WTC11 (cell line): ENCODE results near the gene ZNF488. TPM values are rescaled to one million over a fixed set of nuclear protein-coding genes. Genes with fewer than 3 reads are reported as not detected.
A peak's percentile ranks its signal among the peaks of the same experiment; 100 is the strongest.

ENCODE experiments used
- ATAC-seq: fragments of 200-7000 bp; cut with Tn5 transposase; 2 replicates; pipeline ENCODE4 v1.10.0; 2021; ENCODE audit warnings: mild to moderate bottlenecking, moderate library complexity
- CTCF ChIA-PET: fragments of 300-600 bp; sonication (Branson Sonifier 250); formaldehyde crosslinking; loops from one replicate; lab custom pipeline; 2021; ENCODE audit warnings: antibody characterized with exemption; lab: Charles Lee
- POLR2A ChIA-PET: fragments of 350-600 bp; sonication (Branson Sonifier 250); formaldehyde crosslinking; loops from one replicate; lab custom pipeline; 2021; ENCODE audit warnings: antibody characterized with exemption; lab: Charles Lee
- DNase-seq: peaks from one replicate; pipeline ENCODE4 v3.0.0; 2021; ENCODE audit warnings: low spot score
- H3K27ac Mint-ChIP-seq: 2 replicates; pipeline ENCODE4 v1.8.0; 2021; ENCODE audit warnings: mixed read lengths
- H3K27me3 Mint-ChIP-seq: 2 replicates; pipeline ENCODE4 v1.8.0; 2021; ENCODE audit warnings: low read depth, mild to moderate bottlenecking, moderate library complexity, mixed read lengths
- H3K36me3 Mint-ChIP-seq: 2 replicates; pipeline ENCODE4 v1.8.0; 2021; ENCODE audit warnings: mixed read lengths
- H3K4me1 Mint-ChIP-seq: 2 replicates; pipeline ENCODE4 v1.8.0; 2022; ENCODE audit warnings: mixed read lengths
- H3K4me3 Mint-ChIP-seq: 2 replicates; pipeline ENCODE4 v1.8.0; 2021; ENCODE audit warnings: mild to moderate bottlenecking, moderate library complexity, mixed read lengths
- H3K9me3 Mint-ChIP-seq: 2 replicates; pipeline ENCODE4 v1.8.0; 2021; ENCODE audit warnings: mixed read lengths
- ARID4B ChIP-seq: sonication (generic); formaldehyde crosslinking; IDR thresholded peaks from 2 replicates; pipeline ENCODE4 v1.8.0; 2023; ENCODE audit warnings: missing genetic modification reagents, mild to moderate bottlenecking, borderline replicate concordance
- ATF1 ChIP-seq: sonication (generic); formaldehyde crosslinking; IDR thresholded peaks from 2 replicates; pipeline ENCODE4 v1.8.1; 2023; ENCODE audit warnings: mild to moderate bottlenecking, moderate library complexity, missing genetic modification reagents
- E2F1 ChIP-seq: sonication (generic); formaldehyde crosslinking; IDR thresholded peaks from 2 replicates; pipeline ENCODE4 v1.8.0; 2022; ENCODE audit warnings: mild to moderate bottlenecking, missing genetic modification reagents
- HMGXB4 ChIP-seq: sonication (generic); formaldehyde crosslinking; IDR thresholded peaks from 2 replicates; pipeline ENCODE4 v1.8.1; 2023; ENCODE audit warnings: mild to moderate bottlenecking, moderate library complexity, missing genetic modification reagents
- KAT7 ChIP-seq: sonication (generic); formaldehyde crosslinking; IDR thresholded peaks from 2 replicates; pipeline ENCODE4 v1.8.1; 2023; ENCODE audit warnings: missing genetic modification reagents, mild to moderate bottlenecking, borderline replicate concordance
- MYBL2 ChIP-seq: sonication (generic); formaldehyde crosslinking; IDR thresholded peaks from 2 replicates; pipeline ENCODE4 v1.8.1; 2023; ENCODE audit warnings: mild to moderate bottlenecking, moderate library complexity, missing genetic modification reagents
- NFATC4 ChIP-seq: fragments of 250-450 bp; sonication (Bioruptor Pico); IDR thresholded peaks from 2 replicates; pipeline ENCODE4 v1.9.0; 2021; ENCODE audit warnings: mild to moderate bottlenecking
- NFE2L1 ChIP-seq: sonication (generic); formaldehyde crosslinking; IDR thresholded peaks from 2 replicates; pipeline ENCODE4 v1.8.1; 2023; ENCODE audit warnings: missing genetic modification reagents
- NFYB ChIP-seq: sonication (generic); formaldehyde crosslinking; conservative IDR thresholded peaks from 2 replicates; pipeline ENCODE4 v1.8.0; 2022; ENCODE audit warnings: low read depth, missing genetic modification reagents
- RELA ChIP-seq: sonication (generic); formaldehyde crosslinking; IDR thresholded peaks from 2 replicates; pipeline ENCODE4 v1.8.1; 2022; ENCODE audit warnings: missing genetic modification reagents, mild to moderate bottlenecking, borderline replicate concordance
- TCF7 ChIP-seq: sonication (generic); formaldehyde crosslinking; IDR thresholded peaks from 2 replicates; pipeline ENCODE4 v1.8.0; 2022; ENCODE audit warnings: mild to moderate bottlenecking, low read depth, missing genetic modification reagents, moderate library complexity
- TEAD4 ChIP-seq: sonication (generic); formaldehyde crosslinking; IDR thresholded peaks from 2 replicates; pipeline ENCODE4 v1.8.0; 2022; ENCODE audit warnings: mild to moderate bottlenecking, missing genetic modification reagents
- ZNF138 ChIP-seq: sonication (generic); formaldehyde crosslinking; conservative IDR thresholded peaks from 2 replicates; pipeline ENCODE4 v1.8.1; 2022; ENCODE audit warnings: mild to moderate bottlenecking, moderate library complexity, missing genetic modification reagents
- ZNF263 ChIP-seq: sonication (generic); formaldehyde crosslinking; IDR thresholded peaks from 2 replicates; pipeline ENCODE4 v1.8.1; 2022; ENCODE audit warnings: low read depth, mild to moderate bottlenecking, moderate library complexity, missing genetic modification reagents
- total RNA-seq: library from RNA; stranded (reverse); gene quantifications from 3 replicates; pipeline ENCODE4 v1.2.3, GENCODE V29; 2021
- TF ChIP-seq, protein P1 (sequence below): fragments of 250-450 bp; sonication (Bioruptor Pico); IDR thresholded peaks from 2 replicates; pipeline ENCODE4 v1.8.0; 2021; ENCODE audit warnings: mild to moderate bottlenecking
- TF ChIP-seq, protein P2 (sequence below): sonication (generic); formaldehyde crosslinking; IDR thresholded peaks from 2 replicates; pipeline ENCODE4 v1.8.0; 2023; ENCODE audit warnings: mild to moderate bottlenecking, missing genetic modification reagents

Gene ZNF488
- total RNA-seq, 1 experiment from 2014 or later, result 8.7 TPM

GRCh38 chr10:47404446-47404845 lies 20.4 kb upstream of the ZNF488 start:
- no peaks in the 10 kb centered on the region for H3K36me3 Mint-ChIP-seq
- POLR2A ChIA-PET, result interaction anchor here (0.9 kb wide), 1 partner anchor 20 kb away, joined by 3 read pairs; the partner anchor contains the start of gene ZNF488

GRCh38 chr10:47403446-47404318 lies 19.6 kb upstream of the ZNF488 start:
- no peak overlapping the region for H3K4me3 Mint-ChIP-seq
- TF ChIP-seq ARID4B (CRISPR knock-in tag), result no peak
- TF ChIP-seq, protein P1, sequence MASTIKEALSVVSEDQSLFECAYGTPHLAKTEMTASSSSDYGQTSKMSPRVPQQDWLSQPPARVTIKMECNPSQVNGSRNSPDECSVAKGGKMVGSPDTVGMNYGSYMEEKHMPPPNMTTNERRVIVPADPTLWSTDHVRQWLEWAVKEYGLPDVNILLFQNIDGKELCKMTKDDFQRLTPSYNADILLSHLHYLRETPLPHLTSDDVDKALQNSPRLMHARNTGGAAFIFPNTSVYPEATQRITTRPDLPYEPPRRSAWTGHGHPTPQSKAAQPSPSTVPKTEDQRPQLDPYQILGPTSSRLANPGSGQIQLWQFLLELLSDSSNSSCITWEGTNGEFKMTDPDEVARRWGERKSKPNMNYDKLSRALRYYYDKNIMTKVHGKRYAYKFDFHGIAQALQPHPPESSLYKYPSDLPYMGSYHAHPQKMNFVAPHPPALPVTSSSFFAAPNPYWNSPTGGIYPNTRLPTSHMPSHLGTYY (CRISPR knock-in tag), result no peak
- no peak for TF ChIP-seq KAT7 (CRISPR knock-in tag)
- TF ChIP-seq E2F1 (CRISPR knock-in tag), result no peak
- TF ChIP-seq ATF1 (CRISPR knock-in tag), result no peak
- no peak for TF ChIP-seq TCF7 (CRISPR knock-in tag)
- TF ChIP-seq NFE2L1 (CRISPR knock-in tag), result 0 out of 2 replicates have a peak, but pooled peaks have one; percentile 7
- no peak for TF ChIP-seq NFYB (CRISPR knock-in tag)
- no peak for TF ChIP-seq RELA (CRISPR knock-in tag)
- TF ChIP-seq, all 79 proteins: peak for 1
- peaks cover 32% of the 10 kb centered on the region for H3K4me1 Mint-ChIP-seq
- peak; percentile 28; the same call in 1 of the 2 replicates for ATAC-seq
- DNase-seq, result no peak
- no peaks in the 10 kb centered on the region for H3K9me3 Mint-ChIP-seq
- ChIA-PET CTCF (interaction anchor here (0.6 to 3.4 kb wide), 7 partner anchors 8 to 1262 kb away, joined by 3 to 12 read pairs (median 4); partner anchors contain the start of gene ZNF488), POLR2A (interaction anchor here (0.6 to 1.4 kb wide), 3 partner anchors 19 to 748 kb away, joined by 3 read pairs; partner anchors contain the start of gene ZNF488)
- H3K27ac Mint-ChIP-seq, result no peak overlapping the region
- no peaks in the 10 kb centered on the region for H3K36me3 Mint-ChIP-seq
- no peaks in the 10 kb centered on the region; the same call in 1 of the 2 replicates for H3K27me3 Mint-ChIP-seq

More at GRCh38 chr10:47404446-47404845, 20.4 kb upstream of the ZNF488 start:
- TF ChIP-seq ZNF138 (CRISPR knock-in tag) (no peak), HMGXB4 (CRISPR knock-in tag) (no peak), TEAD4 (no peak), E2F1 (CRISPR knock-in tag) (no peak), ZNF263 (CRISPR knock-in tag) (no peak), NFATC4 (CRISPR knock-in tag) (no peak), MYBL2 (CRISPR knock-in tag) (no peak)
- TF ChIP-seq, protein P2, sequence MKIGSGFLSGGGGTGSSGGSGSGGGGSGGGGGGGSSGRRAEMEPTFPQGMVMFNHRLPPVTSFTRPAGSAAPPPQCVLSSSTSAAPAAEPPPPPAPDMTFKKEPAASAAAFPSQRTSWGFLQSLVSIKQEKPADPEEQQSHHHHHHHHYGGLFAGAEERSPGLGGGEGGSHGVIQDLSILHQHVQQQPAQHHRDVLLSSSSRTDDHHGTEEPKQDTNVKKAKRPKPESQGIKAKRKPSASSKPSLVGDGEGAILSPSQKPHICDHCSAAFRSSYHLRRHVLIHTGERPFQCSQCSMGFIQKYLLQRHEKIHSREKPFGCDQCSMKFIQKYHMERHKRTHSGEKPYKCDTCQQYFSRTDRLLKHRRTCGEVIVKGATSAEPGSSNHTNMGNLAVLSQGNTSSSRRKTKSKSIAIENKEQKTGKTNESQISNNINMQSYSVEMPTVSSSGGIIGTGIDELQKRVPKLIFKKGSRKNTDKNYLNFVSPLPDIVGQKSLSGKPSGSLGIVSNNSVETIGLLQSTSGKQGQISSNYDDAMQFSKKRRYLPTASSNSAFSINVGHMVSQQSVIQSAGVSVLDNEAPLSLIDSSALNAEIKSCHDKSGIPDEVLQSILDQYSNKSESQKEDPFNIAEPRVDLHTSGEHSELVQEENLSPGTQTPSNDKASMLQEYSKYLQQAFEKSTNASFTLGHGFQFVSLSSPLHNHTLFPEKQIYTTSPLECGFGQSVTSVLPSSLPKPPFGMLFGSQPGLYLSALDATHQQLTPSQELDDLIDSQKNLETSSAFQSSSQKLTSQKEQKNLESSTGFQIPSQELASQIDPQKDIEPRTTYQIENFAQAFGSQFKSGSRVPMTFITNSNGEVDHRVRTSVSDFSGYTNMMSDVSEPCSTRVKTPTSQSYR (CRISPR knock-in tag), result no peak
- TF ChIP-seq, all 79 proteins: peak for 0
- H3K27me3 Mint-ChIP-seq, result no peaks in the 10 kb centered on the region; the same call in 1 of the 2 replicates
- DNase-seq (no peak), ATAC-seq (peak; percentile 29)
- no peak overlapping the region for H3K4me3 Mint-ChIP-seq
- H3K4me1 Mint-ChIP-seq, result peaks cover 32% of the 10 kb centered on the region
- CTCF ChIA-PET, result interaction anchor here (0.6 to 3.4 kb wide), 5 partner anchors 9 to 783 kb away, joined by 3 to 12 read pairs (median 4); partner anchors contain the start of gene ZNF488
- H3K9me3 Mint-ChIP-seq, result no peaks in the 10 kb centered on the region
- H3K27ac Mint-ChIP-seq, result no peak overlapping the region
